ENCODE results near the gene LSS.
"Not testable (repeated sequence)": the region's sequence is repeated elsewhere in the genome, so short reads cannot be mapped to it uniquely, and the experiment has no call there.

Gene LSS

DNA sequence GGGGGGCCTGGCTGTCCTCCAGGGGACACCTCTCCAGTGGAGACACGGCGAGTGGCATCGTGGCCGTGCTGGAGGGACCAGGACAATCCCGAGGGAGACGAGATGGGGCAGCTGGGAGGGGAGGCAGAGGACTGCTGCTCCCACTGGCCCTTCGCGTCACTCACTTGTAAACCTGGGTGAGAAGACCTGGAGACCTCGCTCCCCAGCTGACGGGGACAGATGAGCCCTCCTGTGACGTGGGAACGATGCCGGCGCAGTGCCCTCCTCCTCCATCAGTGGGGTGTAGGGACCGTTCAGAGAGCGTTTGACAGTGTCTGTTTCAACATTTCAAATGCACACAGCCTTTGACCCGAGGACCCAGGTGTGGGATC is 48.9 kb downstream of the LSS start:
- Histone ChIP-seq H3K36me3 (ENCODE audit: insufficient read depth, low read length) (no peaks in the 10 kb centered on the region), H3K9ac (ENCODE audit: insufficient read length) (no peak overlapping the region), H3K9me3 (ENCODE audit: low read depth, low read length) (no peaks in the 10 kb centered on the region), H3K27ac (no peak overlapping the region), H3K4me3 (no peak overlapping the region)
- TF ChIP-seq EZH2 (IDR thresholded peaks at IDR 0.05) (no peak), POLR2AphosphoS5 (IDR thresholded peaks at IDR 0.05; ENCODE audit: borderline replicate concordance, low read depth, low read length) (no peak), FOXP2 (optimal IDR thresholded peaks at IDR 0.05; ENCODE audit: control extremely low read depth, extremely low read length, insufficient read depth) (no peak)
- no peak for DNase-seq (ENCODE audit: low read depth, low spot score)

DNA sequence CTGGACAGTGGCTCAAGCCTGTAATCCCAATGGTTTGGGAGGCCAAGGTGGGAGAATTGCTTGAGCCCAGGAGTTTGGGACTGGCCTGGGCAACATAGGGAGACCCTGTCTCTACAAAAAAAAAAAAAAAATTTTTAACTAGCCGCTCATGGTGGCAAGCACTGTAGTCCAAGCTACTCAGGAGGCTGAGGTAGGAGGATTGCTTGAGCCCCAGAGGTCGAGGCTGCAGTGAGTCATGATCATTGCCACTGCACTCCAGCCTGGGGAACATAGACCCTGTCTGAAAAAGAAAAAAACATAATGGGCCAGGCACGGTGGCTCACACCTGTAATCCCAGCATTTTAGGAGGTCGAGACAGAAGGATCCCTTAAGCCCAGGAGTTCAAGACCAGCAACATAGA is 49.6 kb downstream of the LSS start:
- DNase-seq (ENCODE audit: low read depth, low spot score): no peak
- TF ChIP-seq POLR2AphosphoS5 (IDR thresholded peaks at IDR 0.05; ENCODE audit: borderline replicate concordance, low read depth, low read length): no peak
- TF ChIP-seq EZH2 (IDR thresholded peaks at IDR 0.05): no peak
- no peak for TF ChIP-seq FOXP2 (optimal IDR thresholded peaks at IDR 0.05; ENCODE audit: control extremely low read depth, extremely low read length, insufficient read depth)

DNA sequence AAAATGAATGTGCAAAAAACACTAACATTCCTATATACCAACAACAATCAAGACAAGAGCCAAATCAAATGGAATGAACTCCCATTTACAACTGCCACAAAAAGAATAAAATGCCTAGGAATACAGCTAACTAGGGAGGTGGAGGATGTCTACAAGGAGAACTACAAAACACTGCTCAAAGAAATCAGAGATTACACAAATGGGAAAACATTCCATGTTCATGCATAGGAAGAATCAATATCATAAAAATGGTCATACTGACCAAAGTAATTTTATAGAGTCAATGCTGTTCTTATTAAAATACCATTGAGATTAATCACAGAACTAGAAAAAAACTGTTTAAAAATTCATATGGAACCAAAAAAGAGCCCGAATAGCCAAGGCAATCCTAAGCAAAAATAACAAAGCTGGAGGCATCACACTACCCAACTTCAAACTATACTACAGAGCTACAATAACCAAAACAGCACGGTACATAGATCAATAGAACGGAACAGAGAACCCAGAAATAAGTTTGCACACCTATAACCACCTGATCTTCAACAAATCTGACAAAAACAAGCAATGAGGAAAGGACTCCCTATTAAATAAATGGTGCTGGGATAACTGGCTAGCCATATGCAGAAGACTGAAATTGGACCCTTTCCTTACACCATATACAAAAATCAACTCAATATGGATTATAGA is 52.0 kb downstream of the LSS start:
- DNase-seq (ENCODE audit: low read depth, low spot score); H3K9me3 ChIP-seq (ENCODE audit: low read depth, low read length); H3K27ac ChIP-seq; H3K9ac ChIP-seq (ENCODE audit: insufficient read length); H3K36me3 ChIP-seq (ENCODE audit: insufficient read depth, low read length); H3K4me3 ChIP-seq: not testable (repeated sequence)

More for the DNA sequence above, 49.6 kb downstream of the LSS start:
- no peak overlapping the region for H3K27ac ChIP-seq
- H3K4me3 ChIP-seq: no peak overlapping the region
- no peaks in the 10 kb centered on the region for H3K9me3 ChIP-seq (ENCODE audit: low read depth, low read length)
- no peaks in the 10 kb centered on the region for H3K36me3 ChIP-seq (ENCODE audit: insufficient read depth, low read length)
- H3K9ac ChIP-seq (ENCODE audit: insufficient read length): no peak overlapping the region

DNA sequence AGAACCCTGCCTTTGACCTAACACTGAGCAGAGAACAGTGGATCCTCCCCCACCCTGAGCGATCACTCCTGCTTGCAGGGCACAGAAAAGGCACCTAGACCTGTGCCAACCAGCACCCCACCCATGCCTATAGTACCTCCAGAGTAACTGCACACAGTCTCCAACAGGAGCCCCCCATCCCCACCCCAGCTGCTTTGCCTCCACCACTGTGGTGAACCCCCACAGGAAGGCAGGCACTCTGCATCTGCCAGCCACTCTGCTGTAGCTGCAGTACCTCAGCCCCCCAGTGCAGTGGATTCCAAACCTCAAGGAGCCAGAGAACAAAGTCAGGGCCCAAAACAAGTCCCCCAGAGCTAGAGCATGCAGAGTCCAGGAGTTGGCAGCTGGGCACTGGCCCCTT is 55.0 kb downstream of the LSS start:
- Histone ChIP-seq H3K9ac (ENCODE audit: insufficient read length) (no peak overlapping the region), H3K4me3 (no peak overlapping the region), H3K27ac (no peak overlapping the region), H3K36me3 (ENCODE audit: insufficient read depth, low read length) (no peaks in the 10 kb centered on the region), H3K9me3 (ENCODE audit: low read depth, low read length) (no peaks in the 10 kb centered on the region)
- TF ChIP-seq POLR2AphosphoS5 (IDR thresholded peaks at IDR 0.05; ENCODE audit: borderline replicate concordance, low read depth, low read length) (no peak), FOXP2 (optimal IDR thresholded peaks at IDR 0.05; ENCODE audit: control extremely low read depth, extremely low read length, insufficient read depth) (no peak), EZH2 (IDR thresholded peaks at IDR 0.05) (no peak)
- no peak for DNase-seq (ENCODE audit: low read depth, low spot score)

DNA sequence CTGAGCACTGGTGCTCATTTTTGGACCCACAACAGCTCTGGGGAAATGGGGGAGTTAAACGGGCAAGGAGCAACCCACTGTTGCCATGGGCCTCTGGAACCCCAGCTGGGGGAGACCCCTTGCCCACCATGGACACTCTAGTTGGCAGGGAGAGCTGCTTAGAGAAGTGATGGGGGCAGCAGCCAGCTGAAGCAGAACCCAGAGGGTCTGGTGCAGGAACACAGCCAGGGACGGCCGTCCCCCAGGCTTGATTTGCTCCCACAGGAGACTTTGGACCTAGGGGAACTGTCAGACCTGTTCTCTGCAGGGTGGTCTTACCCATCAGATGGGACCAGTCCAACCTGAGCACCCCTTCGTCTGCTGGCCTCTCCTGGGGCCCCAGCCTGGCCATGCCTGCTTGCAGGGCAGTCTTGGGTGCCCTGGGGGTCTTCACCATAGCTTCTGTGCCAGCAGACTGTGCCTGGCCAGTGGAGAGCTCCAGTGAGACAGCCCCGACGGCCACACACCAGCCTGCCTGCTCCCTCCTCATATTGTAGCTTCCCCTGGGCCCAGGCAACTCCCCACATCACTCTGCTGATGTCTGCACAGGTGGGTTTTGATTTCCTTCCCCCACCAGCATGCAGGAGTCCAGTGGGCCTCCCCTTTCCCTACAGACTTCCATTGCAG is 55.6 kb downstream of the LSS start:
- TF ChIP-seq POLR2AphosphoS5 (IDR thresholded peaks at IDR 0.05; ENCODE audit: borderline replicate concordance, low read depth, low read length): no peak
- no peak for TF ChIP-seq EZH2 (IDR thresholded peaks at IDR 0.05)
- TF ChIP-seq FOXP2 (optimal IDR thresholded peaks at IDR 0.05; ENCODE audit: control extremely low read depth, extremely low read length, insufficient read depth): no peak
- no peaks in the 10 kb centered on the region for H3K9me3 ChIP-seq (ENCODE audit: low read depth, low read length)
- DNase-seq (ENCODE audit: low read depth, low spot score): no peak
- no peak overlapping the region for H3K9ac ChIP-seq (ENCODE audit: insufficient read length)
- no peak overlapping the region for H3K27ac ChIP-seq
- H3K4me3 ChIP-seq: no peak overlapping the region
- H3K36me3 ChIP-seq (ENCODE audit: insufficient read depth, low read length): no peaks in the 10 kb centered on the region

DNA sequence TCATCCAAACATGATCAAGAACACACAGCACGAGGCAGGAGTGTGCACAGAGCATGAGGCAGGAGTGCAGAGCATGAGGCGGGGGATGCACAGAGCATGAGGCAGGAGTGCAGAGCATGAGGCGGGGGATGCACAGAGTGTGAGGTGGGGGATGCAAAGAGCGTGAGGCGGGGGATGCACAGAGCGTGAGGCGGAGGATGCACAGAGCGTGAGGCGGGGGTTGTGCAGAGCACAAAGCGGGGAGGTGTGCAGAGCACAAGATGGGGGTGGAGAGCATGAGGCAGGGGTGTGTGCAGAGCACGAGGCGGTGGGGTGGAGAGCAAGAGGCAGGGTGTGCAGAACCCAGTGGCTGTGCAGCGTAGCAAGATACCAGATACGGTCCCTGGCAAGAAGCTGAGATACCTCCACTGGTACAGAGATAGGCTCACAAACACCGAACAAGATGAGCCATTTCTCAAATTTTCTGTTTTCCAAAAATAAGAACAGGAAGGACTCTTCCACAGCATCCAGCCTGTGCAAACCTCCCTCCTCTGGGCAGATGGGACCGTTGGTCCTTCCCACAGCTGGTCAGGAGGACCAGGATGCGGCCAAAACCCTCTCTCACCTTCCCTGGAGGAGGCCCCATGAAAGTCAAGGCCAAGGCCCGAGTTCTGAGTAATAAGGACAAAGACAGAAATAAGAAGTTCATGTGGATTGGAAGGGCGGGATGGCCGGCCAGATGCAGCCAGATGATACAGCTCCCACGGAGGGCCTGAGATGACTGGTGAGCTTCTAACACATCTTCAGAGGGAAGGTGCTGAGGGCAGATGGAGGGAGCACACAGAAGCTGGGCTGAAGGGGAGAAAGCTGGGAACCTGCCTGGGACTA is 56.3 kb downstream of the LSS start:
- Histone ChIP-seq H3K36me3 (ENCODE audit: insufficient read depth, low read length) (no peaks in the 10 kb centered on the region), H3K27ac (no peak overlapping the region), H3K4me3 (no peak overlapping the region), H3K9me3 (ENCODE audit: low read depth, low read length) (no peaks in the 10 kb centered on the region), H3K9ac (ENCODE audit: insufficient read length) (no peak overlapping the region)
- no peak for DNase-seq (ENCODE audit: low read depth, low spot score)
- TF ChIP-seq POLR2AphosphoS5 (IDR thresholded peaks at IDR 0.05; ENCODE audit: borderline replicate concordance, low read depth, low read length) (no peak), EZH2 (IDR thresholded peaks at IDR 0.05) (no peak), FOXP2 (optimal IDR thresholded peaks at IDR 0.05; ENCODE audit: control extremely low read depth, extremely low read length, insufficient read depth) (no peak)

DNA sequence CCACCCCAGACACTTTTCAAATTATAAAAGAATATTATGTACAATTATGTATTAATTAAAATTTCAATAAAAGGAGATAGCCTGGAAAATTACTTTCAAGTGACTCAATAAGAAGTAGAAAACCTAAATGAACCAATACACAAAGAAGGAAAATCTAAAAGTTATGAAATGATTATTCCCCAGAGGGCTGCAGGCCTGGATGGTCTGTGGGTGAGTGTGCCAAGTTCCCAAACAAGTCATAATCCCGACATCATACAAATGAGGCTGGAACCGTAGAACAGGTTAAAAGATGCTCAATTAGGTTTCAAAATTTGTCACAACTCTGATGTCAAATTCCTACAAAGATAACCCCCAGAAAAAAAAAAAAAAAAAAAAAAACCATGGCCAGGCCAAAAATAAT is 57.0 kb downstream of the LSS start:
- TF ChIP-seq POLR2AphosphoS5 (IDR thresholded peaks at IDR 0.05; ENCODE audit: borderline replicate concordance, low read depth, low read length): no peak
- no peak for TF ChIP-seq EZH2 (IDR thresholded peaks at IDR 0.05)
- no peak for TF ChIP-seq FOXP2 (optimal IDR thresholded peaks at IDR 0.05; ENCODE audit: control extremely low read depth, extremely low read length, insufficient read depth)
- no peak overlapping the region for H3K9ac ChIP-seq (ENCODE audit: insufficient read length)

DNA sequence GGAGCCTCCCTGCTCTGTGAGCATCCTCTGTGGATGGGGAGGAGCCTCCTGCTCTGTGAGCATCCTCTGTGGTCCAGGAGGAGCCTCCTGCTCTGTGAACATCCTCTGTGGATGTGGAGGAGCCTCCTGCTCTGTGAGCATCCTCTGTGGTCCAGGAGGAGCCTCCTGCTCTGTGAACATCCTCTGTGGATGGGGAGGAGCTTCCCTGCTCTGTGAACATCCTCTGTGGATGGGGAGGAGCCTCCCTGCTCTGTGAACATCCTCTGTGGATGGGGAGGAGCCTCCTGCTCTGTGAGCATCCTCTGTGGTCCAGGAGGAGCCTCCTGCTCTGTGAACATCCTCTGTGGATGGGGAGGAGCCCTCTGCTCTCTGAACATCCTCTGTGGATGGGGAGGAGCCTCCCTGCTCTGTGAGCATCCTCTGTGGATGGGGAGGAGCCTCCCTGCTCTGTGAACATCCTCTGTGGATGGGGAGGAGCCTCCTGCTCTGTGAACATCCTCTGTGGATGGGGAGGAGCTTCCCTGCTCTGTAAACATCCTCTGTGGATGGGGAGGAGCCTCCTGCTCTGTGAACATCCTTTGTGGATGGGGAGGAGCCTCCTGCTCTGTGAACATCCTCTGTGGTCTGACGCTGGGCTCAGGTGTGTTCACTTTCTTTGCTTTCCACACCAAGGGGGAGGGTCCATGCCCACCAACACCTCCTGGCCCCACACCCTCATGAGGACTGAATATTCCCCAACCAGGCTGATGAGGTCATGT is 58.0 kb downstream of the LSS start:
- not testable (repeated sequence) for H3K9ac ChIP-seq (ENCODE audit: insufficient read length); H3K4me3 ChIP-seq; H3K9me3 ChIP-seq (ENCODE audit: low read depth, low read length); H3K27ac ChIP-seq; DNase-seq (ENCODE audit: low read depth, low spot score); H3K36me3 ChIP-seq (ENCODE audit: insufficient read depth, low read length)

More for the DNA sequence above, 57.0 kb downstream of the LSS start:
- no peak overlapping the region for H3K4me3 ChIP-seq
- DNase-seq (ENCODE audit: low read depth, low spot score): no peak
- H3K27ac ChIP-seq: no peak overlapping the region
- H3K9me3 ChIP-seq (ENCODE audit: low read depth, low read length): no peaks in the 10 kb centered on the region
- H3K36me3 ChIP-seq (ENCODE audit: insufficient read depth, low read length): no peaks in the 10 kb centered on the region
